Loucy (cell line): Measurements from ENCODE around the gene MYOZ2.
"Not testable (repeated sequence)": the region's sequence is repeated elsewhere in the genome, so short reads cannot be mapped to it uniquely, and the experiment has no call there.

Source experiments
- CTCF ChIP-seq: fragments of 200-600 bp; sonication (generic); conservative IDR thresholded peaks from 2 replicates; pipeline ENCODE4 v1.5.1; 2014; ENCODE audit warnings: mild to moderate bottlenecking, antibody characterized with exemption, low read length
- EZH2phosphoT487 ChIP-seq: fragments of 200-600 bp; IDR thresholded peaks from 2 replicates; pipeline ENCODE4 v1.6.1; 2018; ENCODE audit warnings: antibody characterized with exemption, mild to moderate bottlenecking, moderate library complexity, borderline replicate concordance

GRCh38 chr4:119141283-119141682 lies 5.7 kb downstream of the MYOZ2 start:
- not testable (repeated sequence) for TF ChIP-seq EZH2phosphoT487, CTCF
